OCI-M2 (cell line): Measurements from ENCODE around the gene LRRC17.

Experiments used
- DNase-seq: peaks from one replicate; lab custom pipeline; 2025; ENCODE audit not compliant: unreplicated experiment; lab: John Stamatoyannopoulos, UW

The LRRC17 gene

DNA sequence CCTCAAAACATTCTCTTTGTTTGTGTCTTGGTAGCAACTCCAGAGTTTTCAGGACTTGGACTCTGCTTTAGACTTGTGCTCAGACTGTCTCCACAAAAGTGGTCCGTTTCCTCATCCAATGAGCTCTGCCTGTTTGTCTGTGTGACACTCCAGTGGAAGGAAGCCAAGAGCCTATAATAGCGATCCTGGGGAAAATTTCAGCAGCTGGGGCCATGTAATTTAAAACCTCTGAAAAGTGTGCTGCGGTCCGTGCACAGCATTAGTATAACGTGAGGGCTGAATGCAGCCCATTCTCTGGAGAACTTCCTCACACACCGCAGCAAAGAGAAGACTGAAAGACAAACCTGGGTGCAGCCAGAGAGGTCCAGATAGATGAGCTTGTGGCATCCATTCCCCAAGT lies at the start of gene LRRC17:
Gene LRRC17, plus strand, starts transcription at position 259 of the 400 bp plus-strand sequence. CDS start 20,914 bp downstream, outside the sequence.
- DNase-seq = no peak

DNA sequence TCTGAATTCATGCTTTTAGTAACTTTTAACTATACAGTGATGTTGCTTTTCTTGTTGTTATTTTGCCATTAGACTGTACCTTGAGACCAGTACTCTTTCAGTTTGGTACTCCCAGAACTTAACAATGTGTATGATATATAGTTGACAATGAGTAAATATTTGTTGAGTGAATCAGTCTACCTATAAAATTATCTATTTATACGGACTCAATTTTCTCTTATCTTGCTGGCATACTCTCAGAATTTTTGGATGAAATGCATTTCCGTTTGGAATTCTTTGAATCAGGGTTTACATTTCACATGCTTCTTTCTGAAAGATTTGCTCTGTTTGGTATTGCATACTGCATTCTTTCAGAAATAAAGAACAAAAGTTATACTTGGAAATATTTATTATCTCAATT lies 47.8 kb upstream of the LRRC17 start:
- no peak for DNase-seq

- no peak for DNase-seq
Observed at GRCh38 chr7:102866535-102867215, 46.1 kb upstream of the LRRC17 start.

DNA sequence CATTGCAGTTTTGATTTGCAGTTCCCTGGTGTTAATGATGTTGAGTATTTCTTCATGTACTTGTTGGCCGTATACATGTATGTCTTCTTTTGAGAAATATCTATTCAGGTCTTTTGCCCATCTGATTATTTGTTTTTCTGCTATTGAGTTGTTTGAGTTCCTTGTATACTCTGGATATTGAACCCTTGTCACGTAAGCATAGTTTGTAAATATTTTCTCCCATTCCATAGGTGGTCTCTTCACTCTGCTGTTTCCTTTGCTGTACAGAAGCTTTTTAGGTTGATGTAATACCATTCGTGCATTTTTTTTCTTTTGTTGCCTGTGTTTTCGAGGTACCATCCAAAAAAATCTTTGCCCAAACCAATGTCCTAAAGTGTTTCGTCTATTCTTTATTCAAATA lies 43.6 kb upstream of the LRRC17 start:
- DNase-seq = no peak

GRCh38 chr7:102872460-102872859 lies 40.3 kb upstream of the LRRC17 start:
- no peak for DNase-seq

- DNase-seq = no peak
Observed at GRCh38 chr7:102873470-102874165, 39.2 kb upstream of the LRRC17 start.

- DNase-seq = no peak
Observed at GRCh38 chr7:102874166-102874829, 38.5 kb upstream of the LRRC17 start.

GRCh38 chr7:102874966-102875365 lies 37.8 kb upstream of the LRRC17 start:
- DNase-seq = no peak

DNA sequence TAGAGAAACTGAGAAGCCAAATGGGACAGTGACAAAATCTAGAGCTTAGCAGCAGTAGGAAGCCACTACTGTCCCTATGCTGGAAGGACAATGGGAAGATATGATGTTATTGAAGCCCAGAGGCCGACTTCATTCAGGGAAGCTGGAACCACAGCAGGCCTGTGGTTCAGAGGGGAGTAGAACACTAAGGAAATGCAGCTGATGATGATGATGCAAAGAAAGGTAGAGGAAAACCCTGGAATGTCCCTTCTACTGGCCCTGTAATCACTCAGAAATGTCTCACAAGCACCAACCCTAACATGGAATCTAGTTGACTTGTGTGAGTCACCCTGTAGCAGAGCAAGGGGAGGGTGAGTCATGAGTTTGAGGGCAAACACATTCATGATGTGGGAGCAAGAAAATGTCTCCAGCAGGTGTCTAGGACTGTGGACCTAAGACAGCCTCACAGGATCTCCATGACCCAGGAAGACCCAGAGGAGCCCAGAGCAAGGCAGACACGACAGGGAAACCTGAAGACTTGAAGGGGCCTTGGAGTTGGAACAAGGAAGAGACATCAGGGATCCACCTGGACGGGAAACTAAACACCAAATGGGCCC lies 37.0 kb upstream of the LRRC17 start:
- no peak for DNase-seq

GRCh38 chr7:102883098-102883860 lies 29.5 kb upstream of the LRRC17 start:
- no peak for DNase-seq

DNA sequence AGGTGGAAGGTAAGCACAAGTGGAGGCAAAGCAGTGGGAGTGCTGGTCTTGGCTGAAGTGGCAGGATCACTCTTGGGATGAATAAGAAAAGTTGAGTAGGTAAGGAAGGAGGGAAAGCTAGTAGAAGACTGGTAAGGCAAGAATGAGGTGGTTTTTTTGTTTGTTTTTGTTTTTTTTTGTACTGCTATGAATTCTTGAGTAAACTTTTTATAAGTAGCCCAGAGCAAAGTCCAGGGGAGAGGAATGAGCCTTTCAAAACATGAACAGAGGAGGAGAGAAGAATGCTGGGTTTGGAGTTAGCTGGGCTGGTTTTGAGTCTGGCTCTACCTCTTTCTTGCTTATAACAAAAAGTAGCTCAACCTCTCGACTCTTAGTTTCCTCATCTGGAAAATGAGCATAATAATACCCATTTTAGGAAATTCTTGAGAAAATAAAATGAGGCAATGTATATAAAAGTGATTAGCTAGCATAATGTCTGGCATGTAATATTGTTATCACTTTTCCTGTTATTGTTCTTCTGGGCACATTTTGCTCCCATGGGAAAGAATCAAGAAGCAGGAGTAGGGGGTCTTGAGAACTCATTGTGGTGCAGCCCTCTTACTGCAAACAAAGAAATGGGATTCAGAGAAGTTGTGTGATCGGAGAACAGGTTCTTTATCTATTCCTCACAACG lies 24.1 kb upstream of the LRRC17 start:
- DNase-seq = no peak

DNA sequence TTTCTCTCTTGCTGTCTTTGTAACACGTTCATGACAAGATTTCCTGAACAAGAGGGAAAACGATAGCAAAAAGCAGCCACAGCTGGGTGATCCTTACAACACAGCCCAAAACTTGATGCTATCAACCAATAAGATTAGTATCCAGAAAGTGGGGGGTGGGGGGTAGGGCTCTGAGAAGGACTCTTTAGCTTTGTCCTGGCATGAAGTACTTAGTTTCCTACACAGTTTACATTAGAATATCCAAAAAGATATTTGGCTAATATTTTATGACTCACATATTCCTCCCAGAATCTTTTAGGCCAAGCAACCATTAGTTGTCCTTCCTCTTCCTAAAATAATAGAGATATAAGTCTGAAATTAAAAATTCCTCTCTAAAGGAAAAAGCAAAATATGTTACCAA lies 22.9 kb upstream of the LRRC17 start:
- no peak for DNase-seq

DNA sequence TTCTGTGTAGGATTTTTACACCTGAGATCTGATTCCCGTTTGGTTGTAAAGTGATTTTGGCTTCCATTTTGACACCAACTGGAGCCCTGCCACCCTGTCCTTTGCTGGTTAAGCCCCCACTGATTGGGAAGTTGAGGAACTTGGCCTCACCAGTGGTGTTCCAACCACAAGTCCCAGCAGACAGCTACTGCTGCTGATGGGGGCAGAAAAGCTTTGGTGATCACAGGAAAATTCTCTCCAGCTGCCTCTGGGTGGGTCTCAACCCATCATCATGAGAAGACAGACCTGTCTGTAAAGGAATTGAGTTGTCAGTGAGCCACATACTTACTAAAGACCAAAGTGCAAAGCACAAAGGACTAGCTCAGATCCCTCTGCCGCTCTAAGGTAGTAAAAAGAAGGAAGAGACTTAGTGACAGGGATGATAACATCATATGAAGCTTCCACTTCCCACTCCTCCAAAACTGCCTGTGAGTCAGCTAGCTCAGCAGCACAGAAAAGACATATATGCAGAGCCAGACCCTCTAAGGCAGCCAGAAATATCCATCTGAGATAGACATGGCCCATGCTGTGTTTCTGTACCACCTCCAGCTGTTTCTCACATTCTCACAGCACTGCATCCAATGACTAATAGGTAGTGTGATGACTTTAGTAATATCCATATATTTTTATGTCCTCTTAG lies 22.4 kb upstream of the LRRC17 start:
- no peak for DNase-seq

- no peak for DNase-seq
Observed at GRCh38 chr7:102890971-102891692, 21.7 kb upstream of the LRRC17 start.

DNA sequence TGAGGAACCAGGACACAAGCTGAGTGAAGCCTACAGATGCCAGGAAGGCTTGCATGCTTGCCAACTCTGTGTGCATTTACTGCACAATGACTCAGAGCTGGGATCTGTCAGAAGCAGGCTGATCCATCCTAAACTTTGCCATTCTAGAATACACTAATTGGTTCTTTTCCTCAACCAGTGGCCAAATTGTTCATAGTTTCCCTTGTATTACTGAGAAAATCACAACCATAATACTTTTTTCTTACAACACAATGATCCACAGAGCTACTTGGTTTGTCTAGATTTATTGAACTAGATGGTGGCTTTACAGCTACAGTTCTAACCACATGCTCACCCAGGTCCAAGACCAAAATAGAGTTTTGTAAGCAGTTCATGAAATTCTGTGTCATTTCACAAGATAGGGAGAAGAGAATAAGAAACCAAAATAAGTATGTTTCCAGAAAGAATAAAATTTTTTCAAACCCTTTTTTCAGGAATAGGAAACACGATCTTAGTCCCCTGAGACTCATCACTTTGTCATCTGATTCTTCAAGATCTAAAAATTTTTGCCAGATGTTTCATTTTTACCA lies 21.0 kb upstream of the LRRC17 start:
- DNase-seq = no peak

GRCh38 chr7:102892631-102893278 lies 20.0 kb upstream of the LRRC17 start:
- no peak for DNase-seq

DNA sequence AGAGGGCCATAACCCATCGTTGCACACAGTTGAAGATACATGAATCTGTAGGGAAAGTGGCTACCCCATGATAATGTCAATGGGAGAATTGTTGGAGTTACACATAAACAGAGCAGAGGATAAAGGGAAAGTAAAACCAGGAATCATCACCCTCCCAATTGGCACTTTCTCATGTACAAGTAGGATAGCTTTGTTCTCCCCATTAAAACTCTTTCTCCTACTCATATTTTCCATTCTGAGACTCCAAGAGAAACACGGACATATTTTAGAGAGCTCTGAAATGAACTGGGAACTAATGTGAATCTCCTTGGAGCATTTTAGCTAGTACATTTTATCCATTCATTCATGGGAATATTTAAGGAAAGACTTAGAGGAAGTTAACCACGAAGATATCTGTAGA lies 17.2 kb upstream of the LRRC17 start:
- DNase-seq = no peak

- no peak for DNase-seq
Observed at GRCh38 chr7:102896585-102896984, 16.2 kb upstream of the LRRC17 start.
